Measurements from ENCODE around the gene NCDN.

Gene NCDN

DNA sequence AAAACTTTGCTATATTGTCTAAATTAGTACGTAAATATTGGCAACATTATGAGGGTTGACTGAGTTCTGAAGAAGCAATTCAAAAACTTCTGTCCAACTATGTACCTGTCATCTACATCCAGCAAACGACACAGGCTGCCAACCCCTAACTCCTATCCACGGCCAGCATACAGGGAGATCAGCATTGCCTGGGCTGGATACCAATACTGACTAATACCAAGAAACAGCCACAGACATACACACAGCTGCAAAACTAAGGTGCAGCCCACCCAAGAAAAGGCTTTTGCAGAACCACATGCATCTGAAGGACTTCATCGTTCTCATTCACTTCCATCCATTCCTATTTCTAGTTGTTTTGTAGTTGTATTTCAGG is 2.4 kb upstream of the NCDN start:
- no peak for FAIRE-seq

DNA sequence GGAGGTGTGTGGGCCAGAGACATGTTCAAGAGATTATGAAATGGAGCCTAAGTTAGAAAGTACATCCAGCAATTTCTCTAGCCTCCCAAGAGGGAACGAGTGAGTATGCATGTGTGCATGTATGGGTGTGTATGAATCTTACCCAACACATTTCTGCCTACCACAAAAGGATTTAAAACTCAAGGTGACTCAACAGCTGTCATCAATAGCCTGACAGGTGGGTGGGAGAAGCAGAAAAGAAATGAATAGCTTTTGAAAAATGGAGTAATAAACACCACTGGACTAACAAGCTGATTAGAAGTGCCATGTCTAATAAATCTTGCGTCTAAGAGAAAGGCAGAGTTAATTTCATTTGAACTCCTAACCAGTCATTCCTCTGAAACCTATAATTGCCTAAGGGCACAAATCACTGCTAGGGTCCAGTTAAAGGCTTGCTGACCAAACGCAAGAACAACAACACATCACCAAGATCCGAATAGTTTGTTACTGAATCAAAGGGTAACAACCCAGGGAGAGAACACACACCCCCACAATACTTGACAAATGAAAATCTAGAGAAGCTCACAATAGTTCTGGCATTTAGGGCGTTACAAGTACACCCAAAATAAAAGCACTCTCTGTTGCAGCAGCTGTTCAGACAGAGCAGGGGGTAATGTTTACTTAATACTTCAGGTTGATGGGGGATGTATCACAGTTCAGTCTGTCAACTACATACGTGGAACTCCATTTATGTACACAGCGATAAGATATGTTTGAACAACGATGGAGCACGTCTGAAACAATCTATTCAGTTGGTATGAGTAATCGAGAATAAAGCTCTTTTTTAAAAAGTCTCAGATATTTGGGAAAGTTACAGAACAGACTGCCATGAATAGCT is 1.8 kb upstream of the NCDN start:
- no peak for FAIRE-seq

DNA sequence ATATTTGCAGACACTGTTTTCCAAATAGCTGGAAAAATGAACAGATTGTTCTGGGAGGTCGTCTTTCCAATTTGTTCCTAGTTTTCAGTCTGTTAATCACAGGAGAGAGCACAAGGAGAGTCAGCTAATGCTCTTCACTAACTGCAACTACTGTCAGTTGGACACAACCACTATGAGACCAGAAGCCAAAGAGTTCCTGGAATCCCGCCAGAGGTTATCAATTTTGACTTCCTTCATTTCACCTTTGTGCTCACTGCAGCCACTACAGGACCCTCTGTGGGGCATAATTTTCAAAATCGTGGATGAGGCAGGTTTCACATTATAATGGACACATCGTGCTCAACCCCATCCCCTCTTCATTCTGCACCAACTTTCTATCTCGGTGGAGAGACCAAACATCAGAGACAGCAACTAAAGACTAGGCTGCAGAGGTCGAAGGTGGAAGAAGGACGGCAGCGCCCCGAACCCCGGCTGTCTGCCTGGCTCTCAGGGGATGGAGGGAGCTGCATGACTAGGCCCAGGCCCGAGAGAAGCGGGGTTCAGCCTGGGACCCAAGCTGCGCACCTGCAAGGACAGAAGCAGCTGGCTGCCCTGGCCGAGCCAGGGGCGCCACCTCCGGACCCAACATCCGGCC is 998 bp upstream of the NCDN start:
- no peak for FAIRE-seq

DNA sequence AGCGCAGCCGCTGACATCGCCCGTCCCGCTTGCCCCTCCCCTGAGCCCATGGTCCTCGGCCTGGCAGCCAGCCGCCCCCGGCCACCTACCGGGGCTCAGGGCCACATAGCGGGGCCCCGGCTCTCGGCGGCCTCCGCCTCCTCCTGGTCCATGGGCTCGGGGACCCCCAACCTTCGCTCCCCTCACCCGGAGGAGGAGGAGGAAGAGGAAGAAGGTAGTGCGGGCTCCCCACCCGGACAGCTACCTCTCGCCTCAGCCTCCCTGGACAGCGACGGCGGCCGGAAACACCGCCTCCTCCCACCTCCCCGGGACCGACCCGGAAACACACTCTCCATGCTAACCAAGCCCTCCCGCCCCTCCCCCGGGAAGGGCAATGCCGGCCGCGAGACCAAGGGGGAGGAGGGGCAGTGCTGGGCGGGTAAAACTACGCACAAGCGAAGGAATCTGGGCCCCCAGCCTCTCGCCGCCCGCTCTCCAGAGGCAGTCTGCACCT is 435 bp upstream of the NCDN start, which contains the start of gene KIAA0319L:
KIAA0319L (minus strand) TSS at position 286 of the 493 bp plus-strand sequence. CDS start 2,912 bp downstream, outside the sequence.
- no peak for FAIRE-seq

DNA sequence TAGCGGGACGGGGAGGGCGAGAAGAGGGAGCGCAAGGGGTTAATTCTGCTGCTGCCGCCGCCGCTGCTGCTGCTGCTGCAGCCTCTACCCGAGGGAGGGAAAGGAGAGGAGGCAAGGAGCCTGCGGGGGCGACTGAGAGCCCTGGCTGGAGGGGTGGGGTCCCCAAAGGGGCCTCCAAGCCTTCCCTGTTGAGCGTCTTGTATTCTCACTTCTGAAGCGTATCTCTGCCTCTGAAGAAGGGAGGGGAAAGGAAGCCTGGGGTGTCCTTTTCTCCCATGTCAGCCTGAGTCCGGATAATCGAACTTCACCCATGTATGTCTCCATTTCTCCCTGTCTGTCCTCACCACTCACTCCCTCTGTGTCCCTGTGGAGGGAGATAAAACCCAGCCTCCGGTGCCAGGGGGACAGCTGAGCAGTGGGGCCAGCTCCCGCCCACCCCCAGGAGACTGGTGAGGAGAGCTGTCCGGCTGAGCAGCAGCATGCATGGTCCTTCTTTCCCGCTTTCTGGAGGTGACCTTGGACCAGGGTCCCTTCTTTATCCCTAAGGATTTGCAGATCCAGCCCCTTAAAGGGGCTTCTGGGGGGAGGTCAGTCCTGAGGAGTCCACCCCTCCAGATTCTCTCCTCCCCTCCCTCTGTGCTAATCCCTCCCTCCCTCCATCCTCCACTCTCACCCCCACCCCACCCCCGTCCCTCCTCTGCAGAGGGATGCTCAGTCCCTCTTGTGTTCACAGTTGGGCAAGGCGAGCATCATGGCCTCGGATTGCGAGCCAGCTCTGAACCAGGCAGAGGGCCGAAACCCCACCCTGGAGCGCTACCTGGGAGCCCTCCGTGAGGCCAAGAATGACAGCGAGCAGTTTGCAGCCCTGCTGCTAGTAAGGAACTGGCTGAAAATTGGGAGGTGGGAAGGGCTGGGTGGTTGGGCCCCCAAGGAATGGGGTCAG is 1.0 kb downstream of the NCDN start:
- no peak for FAIRE-seq

DNA sequence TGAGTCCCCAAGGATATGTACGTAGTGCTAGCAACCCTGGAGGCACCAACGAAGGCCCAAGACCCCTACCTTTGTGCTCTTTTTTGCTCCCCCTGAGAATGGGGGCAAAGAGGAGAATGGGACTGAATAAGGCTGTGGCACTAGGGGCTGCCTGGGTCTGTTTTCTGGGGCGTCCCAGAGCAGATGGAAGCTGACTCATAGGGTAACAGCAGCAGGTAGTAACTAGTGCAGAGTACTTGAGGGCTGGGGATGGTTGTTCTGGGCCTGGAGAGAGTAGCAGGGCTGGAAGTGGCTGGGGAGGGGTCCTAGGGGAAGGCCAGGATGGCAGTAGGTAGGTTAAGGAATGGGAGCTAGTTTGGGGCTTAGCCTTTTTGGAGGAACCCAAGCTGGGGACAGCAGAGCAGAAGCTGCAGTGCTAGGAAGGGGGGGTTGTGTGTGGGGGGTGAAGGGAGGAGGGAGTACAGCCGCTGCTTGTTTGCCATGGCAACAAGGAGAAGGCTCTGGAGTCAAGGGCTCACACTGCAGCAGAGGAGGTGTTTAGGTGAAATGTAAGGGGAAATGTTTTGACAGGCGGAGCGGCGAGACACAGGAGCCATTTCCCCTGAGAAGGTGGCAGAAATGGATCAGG is 1.8 kb downstream of the NCDN start:
- no peak for FAIRE-seq

DNA sequence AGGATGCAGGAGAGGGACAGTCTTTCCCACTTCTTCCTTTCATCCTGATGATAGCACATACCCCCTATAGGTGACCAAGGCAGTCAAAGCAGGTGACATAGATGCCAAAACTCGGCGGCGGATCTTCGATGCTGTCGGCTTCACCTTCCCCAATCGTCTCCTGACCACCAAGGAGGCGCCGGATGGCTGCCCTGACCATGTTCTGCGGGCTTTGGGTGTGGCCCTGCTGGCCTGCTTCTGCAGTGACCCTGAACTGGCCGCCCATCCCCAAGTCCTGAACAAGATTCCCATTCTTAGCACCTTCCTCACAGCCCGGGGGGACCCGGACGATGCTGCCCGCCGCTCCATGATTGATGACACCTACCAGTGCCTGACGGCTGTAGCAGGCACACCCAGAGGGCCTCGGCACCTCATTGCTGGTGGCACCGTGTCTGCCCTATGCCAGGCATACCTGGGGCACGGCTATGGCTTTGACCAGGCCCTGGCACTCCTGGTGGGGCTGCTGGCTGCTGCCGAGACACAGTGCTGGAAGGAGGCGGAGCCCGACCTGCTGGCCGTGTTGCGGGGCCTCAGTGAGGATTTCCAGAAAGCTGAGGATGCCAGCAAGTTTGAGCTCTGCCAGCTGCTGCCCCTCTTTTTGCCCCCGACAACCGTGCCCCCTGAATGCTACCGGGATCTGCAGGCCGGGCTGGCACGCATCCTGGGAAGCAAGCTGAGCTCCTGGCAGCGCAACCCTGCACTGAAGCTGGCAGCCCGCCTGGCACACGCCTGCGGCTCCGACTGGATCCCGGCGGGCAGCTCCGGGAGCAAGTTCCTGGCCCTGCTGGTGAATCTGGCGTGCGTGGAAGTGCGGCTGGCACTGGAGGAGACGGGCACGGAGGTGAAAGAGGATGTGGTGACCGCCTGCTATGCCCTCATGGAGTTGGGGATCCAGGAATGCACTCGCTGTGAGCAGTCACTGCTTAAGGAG is 2.9 kb downstream of the NCDN start:
- no peak for FAIRE-seq

DNA sequence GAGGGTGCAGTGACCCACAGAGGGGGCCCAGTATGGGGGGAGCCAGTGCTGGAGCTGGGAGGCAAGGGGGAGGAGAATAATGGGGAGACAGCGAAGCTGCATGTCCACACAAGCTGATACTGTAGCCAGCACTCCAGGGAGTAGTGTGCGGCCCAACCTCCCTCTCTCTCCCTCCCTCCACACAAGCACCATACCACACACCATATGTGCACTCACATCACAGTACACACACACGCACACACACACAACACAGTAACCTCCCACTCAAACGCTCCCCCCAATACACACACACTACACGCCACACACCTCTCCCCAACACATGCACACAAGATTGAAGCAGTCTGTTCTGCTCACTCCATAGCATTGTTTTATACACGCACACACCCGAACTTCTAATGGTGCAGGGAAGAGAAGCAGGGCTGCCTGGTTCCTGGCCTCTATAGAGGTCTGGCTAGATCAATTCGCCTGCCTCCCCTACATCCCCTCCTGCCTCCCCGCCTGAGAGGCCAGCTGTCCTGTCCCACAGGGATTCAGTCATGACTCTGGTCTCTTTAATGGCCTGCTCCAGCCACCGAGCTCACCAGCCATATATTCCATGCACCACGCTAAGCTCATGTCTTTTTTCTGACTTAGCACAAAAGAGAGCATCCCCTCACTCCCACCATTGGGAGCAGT is 3.8 kb downstream of the NCDN start:
- no peak for FAIRE-seq

DNA sequence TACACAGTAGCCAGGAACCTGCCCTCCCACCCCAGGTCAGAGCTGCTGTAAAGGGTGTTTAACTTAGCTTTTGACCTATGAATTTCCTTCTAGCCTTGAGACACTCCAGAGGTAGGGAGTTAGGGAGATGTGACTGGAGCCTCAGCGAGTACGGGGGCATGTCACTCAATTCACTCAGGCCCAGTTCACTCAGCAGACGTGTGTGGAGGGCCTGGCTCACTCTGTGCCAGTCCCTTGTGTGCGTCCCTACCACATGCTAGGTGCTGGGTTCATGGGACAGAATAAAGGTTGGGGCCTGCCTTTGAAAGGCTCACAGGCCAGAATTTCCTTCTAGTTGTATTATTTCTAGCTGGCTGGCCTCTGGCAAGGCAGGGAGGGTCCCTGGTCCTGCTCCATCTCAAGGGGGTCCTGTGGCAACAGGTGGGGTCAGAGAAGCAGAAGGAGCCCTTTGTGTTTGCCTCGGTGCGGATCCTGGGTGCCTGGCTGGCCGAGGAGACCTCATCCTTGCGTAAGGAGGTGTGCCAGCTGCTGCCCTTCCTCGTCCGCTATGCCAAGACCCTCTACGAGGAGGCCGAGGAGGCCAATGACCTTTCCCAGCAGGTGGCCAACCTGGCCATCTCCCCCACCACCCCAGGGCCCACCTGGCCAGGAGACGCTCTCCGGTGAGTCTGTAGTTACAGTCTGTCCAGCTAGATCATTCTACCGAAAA is 4.5 kb downstream of the NCDN start:
- no peak for FAIRE-seq

DNA sequence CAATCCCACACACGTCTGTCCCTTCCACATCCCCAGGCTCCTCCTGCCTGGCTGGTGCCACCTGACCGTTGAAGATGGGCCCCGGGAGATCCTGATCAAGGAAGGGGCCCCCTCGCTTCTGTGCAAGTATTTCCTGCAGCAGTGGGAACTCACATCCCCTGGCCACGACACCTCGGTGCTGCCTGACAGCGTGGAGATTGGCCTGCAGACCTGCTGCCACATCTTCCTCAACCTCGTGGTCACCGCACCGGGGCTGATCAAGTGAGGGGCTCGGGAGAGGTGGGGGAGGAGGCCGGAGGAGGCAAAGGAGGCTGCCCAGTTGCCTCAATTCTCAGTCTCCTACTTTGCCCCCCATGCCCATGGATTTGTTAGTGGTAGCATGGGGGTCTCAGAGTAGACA is 5.6 kb downstream of the NCDN start:
- FAIRE-seq, result no peak

DNA sequence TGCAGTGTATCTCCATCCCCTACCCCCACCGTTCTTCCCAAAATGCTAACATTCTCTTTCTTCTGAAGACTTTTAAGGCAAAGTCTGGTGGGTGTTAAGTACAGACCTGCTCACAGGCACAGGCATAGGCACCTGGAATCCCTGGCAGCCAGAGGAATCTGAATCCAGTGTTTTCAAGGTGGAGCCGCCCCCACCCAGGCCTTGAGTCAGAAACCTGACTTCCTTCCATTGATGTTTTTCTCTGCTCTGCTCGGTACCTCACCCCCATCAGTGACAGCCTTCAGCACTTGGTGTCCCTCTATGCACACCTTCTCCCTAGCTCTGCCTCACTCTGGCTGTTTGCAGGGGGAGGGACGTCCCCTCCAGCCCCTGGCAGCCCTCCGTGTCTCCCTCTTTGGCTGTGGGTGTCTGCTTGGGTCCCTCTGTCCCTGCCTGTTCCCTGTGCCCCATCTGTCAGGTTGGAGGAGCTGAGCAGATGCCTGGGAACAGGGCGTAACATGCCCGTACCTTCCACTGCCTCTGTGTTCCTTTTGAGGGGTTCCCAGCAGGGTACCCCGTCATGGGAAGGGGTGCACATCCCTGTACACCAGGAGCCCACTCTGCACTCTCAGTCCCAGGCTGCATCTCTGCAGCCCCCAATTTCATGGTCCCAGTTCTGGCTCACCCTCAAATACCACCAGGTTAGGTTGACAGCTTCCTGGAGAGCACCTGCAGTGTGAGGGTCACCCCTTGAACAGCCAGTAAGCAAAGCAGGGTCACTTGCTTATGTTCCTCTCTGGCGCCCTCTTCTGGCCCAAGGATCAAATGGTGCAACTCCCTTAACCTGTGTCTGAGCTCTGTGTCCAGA is 6.7 kb downstream of the NCDN start:
- FAIRE-seq, result no peak

DNA sequence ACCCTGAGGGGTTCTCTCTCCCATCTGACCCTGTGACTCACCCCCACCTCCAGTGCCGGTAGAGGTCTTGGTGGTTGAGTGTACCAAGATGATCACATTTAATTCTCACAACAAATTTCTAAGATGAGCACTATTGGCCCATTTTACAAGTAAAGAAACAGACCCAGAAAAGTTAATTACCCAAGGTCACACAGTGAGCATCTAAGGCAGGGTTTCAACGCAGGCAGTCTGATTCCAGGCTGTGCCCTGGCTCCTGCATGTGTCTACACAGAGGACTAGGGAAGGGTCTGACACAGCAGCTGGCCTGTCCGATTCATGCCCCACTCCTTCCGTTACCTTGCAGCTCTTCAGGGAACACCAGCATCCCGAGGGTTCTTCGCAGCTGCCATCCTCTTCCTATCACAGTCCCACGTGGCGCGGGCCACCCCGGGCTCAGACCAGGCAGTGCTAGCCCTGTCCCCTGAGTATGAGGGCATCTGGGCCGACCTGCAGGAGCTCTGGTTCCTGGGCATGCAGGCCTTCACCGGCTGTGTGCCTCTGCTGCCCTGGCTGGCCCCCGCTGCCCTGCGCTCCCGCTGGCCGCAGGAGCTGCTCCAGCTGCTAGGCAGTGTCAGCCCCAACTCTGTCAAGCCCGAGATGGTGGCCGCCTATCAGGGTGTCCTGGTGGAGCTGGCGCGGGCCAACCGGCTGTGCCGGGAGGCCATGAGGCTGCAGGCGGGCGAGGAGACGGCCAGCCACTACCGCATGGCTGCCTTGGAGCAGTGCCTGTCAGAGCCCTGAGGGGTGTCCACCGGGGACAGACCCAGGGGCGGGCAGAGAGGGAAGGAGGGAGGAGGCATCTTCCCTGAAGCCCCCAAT is 7.5 kb downstream of the NCDN start:
- FAIRE-seq, result no peak

DNA sequence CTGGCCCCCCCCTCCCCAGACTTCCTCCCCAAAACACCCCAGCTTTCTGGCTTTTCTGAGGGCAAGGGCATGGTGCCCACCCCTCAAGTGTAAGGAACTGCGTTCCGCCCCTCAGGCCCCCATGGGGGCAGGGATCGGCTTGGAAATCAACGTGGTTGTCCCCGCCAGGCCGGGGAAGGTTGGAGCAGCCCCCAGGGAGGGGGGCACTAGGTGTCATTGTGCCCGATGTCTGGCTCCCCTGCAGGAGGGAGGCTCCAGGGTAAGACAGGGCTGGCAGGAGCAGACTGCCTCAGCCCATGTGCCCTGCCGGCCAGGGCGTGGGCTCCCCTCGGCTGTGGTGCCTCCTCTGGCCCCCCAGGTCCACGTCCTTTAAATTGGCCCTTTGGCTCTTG is 8.1 kb downstream of the NCDN start:
- no peak for FAIRE-seq

DNA sequence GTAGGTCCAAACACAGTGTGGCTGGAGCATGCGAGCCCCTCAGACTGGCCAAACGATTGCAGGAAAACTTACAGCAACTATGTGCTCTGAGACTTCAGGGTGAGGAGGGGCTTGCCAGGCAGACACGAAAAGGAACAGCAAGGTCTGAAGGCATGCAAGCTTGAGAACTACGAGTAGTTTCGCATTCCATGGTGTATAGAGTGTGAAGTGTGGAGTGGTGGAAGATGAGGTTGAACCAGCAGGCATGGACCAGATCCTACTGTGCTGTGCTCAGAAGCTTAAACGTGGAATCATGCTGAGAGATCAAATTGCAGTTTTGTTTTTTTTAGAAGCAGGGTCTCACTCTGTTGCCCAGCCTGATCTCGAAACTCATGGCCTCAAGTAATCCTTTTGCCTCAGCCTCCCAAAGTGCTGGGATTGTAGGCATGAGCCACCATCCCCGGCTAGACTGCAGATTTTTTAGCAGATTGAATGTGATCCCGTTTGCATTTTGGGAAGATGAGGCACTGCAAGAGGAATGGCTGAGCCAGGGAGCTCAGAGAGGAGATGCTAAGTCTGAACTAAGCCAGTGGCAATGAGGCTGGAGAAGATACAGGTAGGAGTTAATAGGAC is 10.5 kb downstream of the NCDN start:
- FAIRE-seq, result no peak

DNA sequence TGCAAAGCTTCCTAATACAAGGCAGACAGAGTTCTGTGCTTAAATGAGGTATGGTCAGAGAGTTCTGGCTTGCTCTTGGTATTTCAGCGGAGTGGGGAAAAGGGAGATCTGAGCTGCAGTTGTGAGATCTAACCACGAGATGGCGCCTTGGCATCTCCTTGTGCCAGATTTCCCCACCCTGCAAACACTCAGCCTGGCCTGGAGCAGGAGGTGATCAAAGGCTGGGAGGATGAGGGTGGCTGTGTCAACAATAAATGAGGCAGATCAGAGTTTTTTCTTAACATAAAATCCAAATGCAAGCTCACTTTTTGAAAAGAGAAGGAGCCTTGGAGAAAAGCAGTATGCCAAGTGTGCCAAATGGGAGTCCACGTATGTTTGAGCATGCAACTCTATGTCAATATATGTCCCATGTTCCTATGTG is 11.4 kb downstream of the NCDN start:
- peak; percentile 55 for FAIRE-seq

DNA sequence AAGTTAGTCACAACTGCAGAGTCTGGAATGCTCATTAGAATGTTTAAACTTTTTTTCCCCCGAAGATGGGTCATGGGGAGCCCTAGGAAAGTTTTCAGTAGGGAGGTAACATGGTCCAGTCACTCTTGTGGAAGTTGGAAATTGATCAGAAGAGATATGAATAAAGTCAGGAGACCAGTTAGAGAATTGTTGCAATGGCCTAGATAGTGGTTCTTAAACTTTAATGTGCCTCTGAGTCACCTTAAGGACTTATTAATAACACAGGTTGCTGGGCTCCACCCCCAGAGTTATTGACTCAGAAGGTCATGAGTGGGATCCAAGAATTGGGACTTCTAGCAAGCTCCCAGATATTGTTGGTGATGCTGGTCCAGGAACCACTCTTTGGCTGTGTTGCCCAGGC is 12.3 kb downstream of the NCDN start:
- FAIRE-seq, result no peak

DNA sequence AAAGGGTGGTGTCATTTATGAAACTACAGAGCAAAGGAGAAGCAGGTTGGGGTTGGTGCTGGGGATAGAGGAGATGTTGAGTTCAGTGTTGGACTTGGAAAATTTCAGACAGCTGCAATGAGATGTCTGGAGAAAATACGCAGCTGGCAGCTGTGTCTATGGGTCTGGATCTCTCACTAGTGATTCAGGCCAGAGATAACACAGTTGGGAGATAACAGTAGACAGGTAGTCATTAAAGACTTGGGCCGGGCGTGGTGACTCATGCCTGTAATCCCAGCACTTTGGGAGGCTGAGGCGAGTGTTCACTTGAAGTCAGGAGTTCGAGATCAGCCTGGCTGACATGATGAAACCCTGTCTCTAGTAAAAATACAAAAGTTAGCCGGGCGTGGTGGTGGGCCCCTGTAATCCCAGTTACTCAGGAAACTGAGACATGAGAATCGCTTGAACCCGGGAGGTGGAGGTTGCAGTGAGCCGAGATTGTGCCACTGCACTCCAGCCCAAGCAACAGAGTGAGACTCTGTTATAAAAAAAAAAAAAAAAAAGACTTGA is 13.1 kb downstream of the NCDN start:
- FAIRE-seq, result no peak

Measured in A204.1 (cell line).